Measurements from ENCODE around the gene PPIP5K1.
A peak's percentile ranks its signal among the peaks of the same experiment; 100 is the strongest.

Gene PPIP5K1

DNA sequence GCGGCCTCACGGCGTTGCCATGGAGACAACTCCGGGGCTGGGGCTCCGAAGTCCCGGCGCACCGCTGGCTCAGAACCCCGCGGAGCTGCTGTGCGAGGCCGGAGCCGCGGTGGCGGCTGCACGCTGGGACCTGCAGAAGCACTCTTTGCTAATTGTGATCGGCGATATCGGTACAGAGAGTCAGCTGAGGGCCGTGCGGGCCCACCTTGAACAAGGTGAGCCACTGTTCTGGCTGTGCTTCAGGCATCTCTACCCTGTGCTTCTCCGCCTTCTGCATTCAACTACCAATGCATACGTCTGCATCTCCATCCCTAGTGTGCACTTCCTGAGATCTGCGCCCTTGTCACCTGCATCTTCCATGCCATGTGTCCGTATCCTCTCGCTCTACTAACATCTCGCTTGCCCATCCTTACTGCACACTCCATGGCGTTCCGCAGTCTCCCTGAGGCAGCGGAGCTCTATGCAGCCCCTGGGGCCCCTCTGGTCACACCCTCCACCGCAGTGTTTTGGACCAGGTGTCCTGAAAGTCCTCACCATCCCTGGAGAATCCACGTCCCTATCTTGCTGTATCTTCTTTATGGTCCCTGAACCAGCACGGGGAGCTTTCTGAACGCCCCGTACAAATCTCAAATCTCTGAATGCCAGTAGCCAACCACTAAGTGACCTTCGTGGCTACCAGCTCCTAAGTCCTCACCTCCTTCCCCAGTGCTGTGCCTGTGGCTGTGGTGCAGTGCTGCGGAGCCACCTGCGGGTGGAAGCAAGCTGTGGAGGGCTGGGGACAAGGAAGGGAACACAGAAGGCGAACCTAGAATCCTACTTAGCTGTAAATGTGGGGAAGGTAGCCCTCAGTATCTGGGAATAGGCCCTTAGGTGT lies 78.8 kb downstream of the PPIP5K1 start:
- TF ChIP-seq CTCF (IDR thresholded peaks at IDR 0.05; ENCODE audit: extremely low read depth, insufficient read depth, missing control alignments), result peak; percentile 16
- DNase-seq (ENCODE audit: low spot score), result no peak
- in situ Hi-C loops (cut with MboI; ENCODE audit: low pct_unique_long_range_greater_than_20kb, low sequenced_read_pairs, unreplicated experiment), result no loop called here

GRCh38 chr15:43510200-43511011 lies 79.6 kb downstream of the PPIP5K1 start:
- DNase-seq (ENCODE audit: low spot score), result peak; percentile 97
- no peak for TF ChIP-seq CTCF (IDR thresholded peaks at IDR 0.05; ENCODE audit: extremely low read depth, insufficient read depth, missing control alignments)
- in situ Hi-C loops (cut with MboI; ENCODE audit: low pct_unique_long_range_greater_than_20kb, low sequenced_read_pairs, unreplicated experiment), result no loop called here

DNA sequence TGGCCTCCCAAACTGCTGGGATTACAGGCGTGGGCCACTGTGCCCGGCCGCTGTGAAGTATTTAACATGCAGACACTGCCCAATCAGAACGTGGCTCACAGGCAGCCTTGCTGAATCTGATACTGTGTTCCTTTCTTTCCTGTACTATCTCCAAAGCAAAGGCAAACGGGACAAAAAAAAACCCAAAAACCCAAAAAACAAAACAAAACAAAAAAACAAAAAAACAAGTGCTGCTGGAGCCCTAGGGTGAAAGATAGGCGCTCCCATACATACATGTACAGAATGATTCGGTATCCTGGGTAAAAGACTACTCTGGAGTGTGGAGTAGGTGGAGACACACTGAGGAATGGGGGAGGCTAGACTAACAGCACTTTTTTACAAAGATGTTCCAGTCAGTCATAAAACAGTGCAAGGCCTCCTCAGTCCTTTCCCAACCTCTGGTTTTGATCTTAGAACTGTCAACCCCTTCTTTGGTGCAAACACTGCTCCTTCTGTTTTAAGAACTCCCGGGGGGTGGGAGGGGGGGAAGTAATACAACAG lies 80.3 kb downstream of the PPIP5K1 start:
- in situ Hi-C loops (cut with MboI; ENCODE audit: low pct_unique_long_range_greater_than_20kb, low sequenced_read_pairs, unreplicated experiment), result no loop called here
- DNase-seq (ENCODE audit: low spot score), result peak; percentile 5
- TF ChIP-seq CTCF (IDR thresholded peaks at IDR 0.05; ENCODE audit: extremely low read depth, insufficient read depth, missing control alignments), result no peak

DNA sequence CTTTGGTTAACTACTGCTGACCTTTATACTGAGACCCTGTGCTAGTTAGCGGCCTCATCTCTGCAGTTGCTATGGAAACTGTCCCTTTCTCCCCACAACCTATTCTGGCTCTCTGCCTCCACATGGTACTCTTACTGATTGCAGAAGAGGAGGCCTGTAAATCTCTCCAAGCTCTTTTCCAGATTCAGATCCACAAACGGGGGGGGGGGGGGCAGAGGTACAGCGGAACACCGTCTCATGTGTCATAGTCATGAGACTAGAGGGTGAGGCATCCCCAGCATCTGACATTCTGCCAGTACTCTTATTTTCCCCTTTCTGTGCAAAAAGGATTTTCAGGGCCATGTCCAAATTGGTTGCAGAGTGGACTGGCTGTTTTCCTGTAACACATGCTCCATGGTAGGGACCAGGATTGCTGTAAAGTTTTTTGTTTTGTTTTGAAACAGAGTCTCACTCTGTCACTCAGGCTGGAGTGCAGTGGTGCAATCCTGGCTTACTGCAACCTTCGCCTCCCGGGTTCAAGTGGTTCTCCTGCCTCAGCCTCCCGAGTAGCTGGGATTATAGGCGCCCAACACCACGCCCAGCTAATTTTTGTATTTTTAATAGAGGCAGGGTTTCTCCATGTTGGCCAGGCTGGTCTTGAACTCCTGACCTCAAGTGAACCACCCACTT lies 80.9 kb downstream of the PPIP5K1 start:
- no peak for DNase-seq (ENCODE audit: low spot score)
- in situ Hi-C loops (cut with MboI; ENCODE audit: low pct_unique_long_range_greater_than_20kb, low sequenced_read_pairs, unreplicated experiment), result no loop called here
- no peak for TF ChIP-seq CTCF (IDR thresholded peaks at IDR 0.05; ENCODE audit: extremely low read depth, insufficient read depth, missing control alignments)

GRCh38 chr15:43508421-43508820 lies 81.6 kb downstream of the PPIP5K1 start:
- TF ChIP-seq CTCF (IDR thresholded peaks at IDR 0.05; ENCODE audit: extremely low read depth, insufficient read depth, missing control alignments), result no peak
- in situ Hi-C loops (cut with MboI; ENCODE audit: low pct_unique_long_range_greater_than_20kb, low sequenced_read_pairs, unreplicated experiment), result no loop called here
- DNase-seq (ENCODE audit: low spot score), result no peak

- in situ Hi-C loops (cut with MboI; ENCODE audit: low pct_unique_long_range_greater_than_20kb, low sequenced_read_pairs, unreplicated experiment), result no loop called here
- no peak for DNase-seq (ENCODE audit: low spot score)
- no peak for TF ChIP-seq CTCF (IDR thresholded peaks at IDR 0.05; ENCODE audit: extremely low read depth, insufficient read depth, missing control alignments)
Observed at GRCh38 chr15:43505738-43506137, 84.3 kb downstream of the PPIP5K1 start.

Data from GM13977 (cell line).